WTC11 (cell line): ENCODE measurements around the gene NME5. TPM values are rescaled to one million over a fixed set of nuclear protein-coding genes. Genes with fewer than 3 reads are reported as not detected.
A peak's percentile ranks its signal among the peaks of the same experiment; 100 is the strongest.

Source experiments
- ATAC-seq: fragments of 200-7000 bp; cut with Tn5 transposase; 2 replicates; pipeline ENCODE4 v1.10.0; 2021; ENCODE audit warnings: mild to moderate bottlenecking, moderate library complexity
- CTCF ChIA-PET: fragments of 300-600 bp; sonication (Branson Sonifier 250); formaldehyde crosslinking; loops from one replicate; lab custom pipeline; 2021; ENCODE audit warnings: antibody characterized with exemption; lab: Charles Lee
- POLR2A ChIA-PET: fragments of 350-600 bp; sonication (Branson Sonifier 250); formaldehyde crosslinking; loops from one replicate; lab custom pipeline; 2021; ENCODE audit warnings: antibody characterized with exemption; lab: Charles Lee
- DNase-seq: peaks from one replicate; pipeline ENCODE4 v3.0.0; 2021; ENCODE audit warnings: low spot score
- H3K27ac Mint-ChIP-seq: 2 replicates; pipeline ENCODE4 v1.8.0; 2021; ENCODE audit warnings: mixed read lengths
- H3K27me3 Mint-ChIP-seq: 2 replicates; pipeline ENCODE4 v1.8.0; 2021; ENCODE audit warnings: low read depth, mild to moderate bottlenecking, moderate library complexity, mixed read lengths
- H3K36me3 Mint-ChIP-seq: 2 replicates; pipeline ENCODE4 v1.8.0; 2021; ENCODE audit warnings: mixed read lengths
- H3K4me1 Mint-ChIP-seq: 2 replicates; pipeline ENCODE4 v1.8.0; 2022; ENCODE audit warnings: mixed read lengths
- H3K4me3 Mint-ChIP-seq: 2 replicates; pipeline ENCODE4 v1.8.0; 2021; ENCODE audit warnings: mild to moderate bottlenecking, moderate library complexity, mixed read lengths
- H3K9me3 Mint-ChIP-seq: 2 replicates; pipeline ENCODE4 v1.8.0; 2021; ENCODE audit warnings: mixed read lengths
- ATF2 ChIP-seq: sonication (generic); formaldehyde crosslinking; IDR thresholded peaks from 2 replicates; pipeline ENCODE4 v1.8.1; 2022; ENCODE audit warnings: low read depth, missing genetic modification reagents, borderline replicate concordance
- CREB1 ChIP-seq: sonication (generic); formaldehyde crosslinking; IDR thresholded peaks from 2 replicates; pipeline ENCODE4 v1.8.0; 2023; ENCODE audit warnings: mild to moderate bottlenecking, missing genetic modification reagents
- CREM ChIP-seq: sonication (generic); formaldehyde crosslinking; IDR thresholded peaks from 2 replicates; pipeline ENCODE4 v1.8.1; 2022; ENCODE audit warnings: mild to moderate bottlenecking, missing genetic modification reagents, moderate library complexity
- E2F4 ChIP-seq: sonication (generic); formaldehyde crosslinking; IDR thresholded peaks from 2 replicates; pipeline ENCODE4 v1.8.1; 2022; ENCODE audit warnings: low read depth, mild to moderate bottlenecking, moderate library complexity, missing genetic modification reagents, borderline replicate concordance
- ETV6 ChIP-seq: sonication (generic); formaldehyde crosslinking; IDR thresholded peaks from 2 replicates; pipeline ENCODE4 v1.8.1; 2022; ENCODE audit warnings: mild to moderate bottlenecking, missing genetic modification reagents
- FOXK1 ChIP-seq: sonication (generic); formaldehyde crosslinking; IDR thresholded peaks from 2 replicates; pipeline ENCODE4 v1.8.0; 2022; ENCODE audit warnings: mild to moderate bottlenecking, moderate library complexity, missing genetic modification reagents
- HMGXB4 ChIP-seq: sonication (generic); formaldehyde crosslinking; IDR thresholded peaks from 2 replicates; pipeline ENCODE4 v1.8.1; 2023; ENCODE audit warnings: mild to moderate bottlenecking, moderate library complexity, missing genetic modification reagents
- MAX ChIP-seq: sonication (generic); formaldehyde crosslinking; IDR thresholded peaks from 2 replicates; pipeline ENCODE4 v1.8.0; 2022; ENCODE audit warnings: mild to moderate bottlenecking, missing genetic modification reagents
- MXD4 ChIP-seq: fragments of 250-450 bp; sonication (Bioruptor Pico); IDR thresholded peaks from 2 replicates; pipeline ENCODE4 v1.8.0; 2021; ENCODE audit warnings: mild to moderate bottlenecking, moderate library complexity, borderline replicate concordance
- MYBL2 ChIP-seq: sonication (generic); formaldehyde crosslinking; IDR thresholded peaks from 2 replicates; pipeline ENCODE4 v1.8.1; 2023; ENCODE audit warnings: mild to moderate bottlenecking, moderate library complexity, missing genetic modification reagents
- NFYB ChIP-seq: sonication (generic); formaldehyde crosslinking; conservative IDR thresholded peaks from 2 replicates; pipeline ENCODE4 v1.8.0; 2022; ENCODE audit warnings: low read depth, missing genetic modification reagents
- NR2C2 ChIP-seq: sonication (generic); formaldehyde crosslinking; IDR thresholded peaks from 2 replicates; pipeline ENCODE4 v1.8.0; 2022; ENCODE audit warnings: mild to moderate bottlenecking, missing genetic modification reagents
- SOX15 ChIP-seq: fragments of 250-450 bp; sonication (Bioruptor Pico); IDR thresholded peaks from 2 replicates; pipeline ENCODE4 v1.9.0; 2021; ENCODE audit warnings: mild to moderate bottlenecking
- SP1 ChIP-seq: sonication (generic); formaldehyde crosslinking; conservative IDR thresholded peaks from 2 replicates; pipeline ENCODE4 v1.8.1; 2022; ENCODE audit warnings: missing genetic modification reagents
- TEAD1 ChIP-seq: sonication (generic); formaldehyde crosslinking; IDR thresholded peaks from 2 replicates; pipeline ENCODE4 v1.8.0; 2022; ENCODE audit warnings: mild to moderate bottlenecking, missing genetic modification reagents
- TEAD4 ChIP-seq: sonication (generic); formaldehyde crosslinking; IDR thresholded peaks from 2 replicates; pipeline ENCODE4 v1.8.0; 2022; ENCODE audit warnings: mild to moderate bottlenecking, missing genetic modification reagents
- ZBTB21 ChIP-seq: sonication (generic); formaldehyde crosslinking; IDR thresholded peaks from 2 replicates; pipeline ENCODE4 v1.8.1; 2023; ENCODE audit warnings: mild to moderate bottlenecking, missing genetic modification reagents, borderline replicate concordance
- ZNF219 ChIP-seq: sonication (generic); formaldehyde crosslinking; IDR thresholded peaks from 2 replicates; pipeline ENCODE4 v1.8.0; 2023; ENCODE audit warnings: missing genetic modification reagents, mild to moderate bottlenecking, borderline replicate concordance
- ZNF281 ChIP-seq: sonication (generic); formaldehyde crosslinking; IDR thresholded peaks from 2 replicates; pipeline ENCODE4 v1.8.0; 2023; ENCODE audit warnings: mild to moderate bottlenecking, missing genetic modification reagents
- total RNA-seq: library from RNA; stranded (reverse); gene quantifications from 3 replicates; pipeline ENCODE4 v1.2.3, GENCODE V29; 2021

Gene NME5
- total RNA-seq, 1 experiment from 2014 or later, result 0.74 TPM

GRCh38 chr5:138178516-138179276 is 39.5 kb upstream of the NME5 start, which contains the start of the genes BRD8 and KIF20A:
TSS of gene BRD8 (minus strand) at chr5:138178630. CDS start at chr5:138178614, 16 bp downstream.
TSS of gene KIF20A (plus strand) at chr5:138179112. CDS start at chr5:138179681, 569 bp downstream.
- Mint-ChIP-seq H3K9me3 (no peaks in the 10 kb centered on the region), H3K4me3 (no peak within 1 kb of the TSS), H3K27ac (peak within 1 kb of the TSS; percentile 63; the same call in 1 of the 2 replicates), H3K36me3 (peaks cover 47% of the 10 kb centered on the region), H3K27me3 (no peaks in the 10 kb centered on the region)
- DNase-seq (peak; percentile 96), ATAC-seq (peak; percentile 92)
- TF ChIP-seq HMGXB4 (CRISPR knock-in tag) (0 out of 2 replicates have a peak, but pooled peaks have one; percentile 46), CREB1 (CRISPR knock-in tag) (0 out of 2 replicates have a peak, but pooled peaks have one; percentile 20), CREM (CRISPR knock-in tag) (peak; percentile 23; the same call in 1 of the 2 replicates), NR2C2 (peak; percentile 67), ZBTB21 (CRISPR knock-in tag) (no peak), ZNF219 (CRISPR knock-in tag) (no peak), ETV6 (CRISPR knock-in tag) (peak; percentile 56; the same call in 1 of the 2 replicates), FOXK1 (CRISPR knock-in tag) (peak; percentile 38; the same call in 1 of the 2 replicates), SP1 (CRISPR knock-in tag) (0 out of 2 replicates have a peak, but pooled peaks have one; percentile 7), MAX (CRISPR knock-in tag) (peak; percentile 72; the same call in 1 of the 2 replicates), E2F4 (CRISPR knock-in tag) (peak; percentile 99), NFYB (CRISPR knock-in tag) (peak; percentile 75), TEAD1 (CRISPR knock-in tag) (peak; percentile 53; the same call in 1 of the 2 replicates), ATF2 (CRISPR knock-in tag) (no peak), MYBL2 (CRISPR knock-in tag) (peak; percentile 100), TEAD4 (peak; percentile 31; the same call in 1 of the 2 replicates), ZNF281 (CRISPR knock-in tag) (0 out of 2 replicates have a peak, but pooled peaks have one; percentile 39), MXD4 (CRISPR knock-in tag) (no peak), SOX15 (CRISPR knock-in tag) (no peak)
- TF ChIP-seq, all 79 proteins: peak for 14
- peaks cover 13% of the 10 kb centered on the region for H3K4me1 Mint-ChIP-seq
- ChIA-PET POLR2A (interaction anchor here (0.6 to 1.5 kb wide), 14 partner anchors 10 to 397 kb away, joined by 3 to 14 read pairs (median 6); partner anchors contain the start of genes CDC23, CDC25C, ETF1 and FAM53C), CTCF (interaction anchor here (0.5 to 3.4 kb wide), 7 partner anchors 104 to 325 kb away, joined by 3 to 34 read pairs (median 4); partner anchors contain the start of genes CDC25C, EGR1 and KDM3B)
